PC-9 (cell line): ENCODE measurements around the gene DEXI. TPM values are rescaled to one million over a fixed set of nuclear protein-coding genes. Genes with fewer than 3 reads are reported as not detected.

ENCODE experiments used
- BruUV-seq: library from RNA; stranded (reverse); fragments of 400-500 nt; replicated peaks from 2 replicates; lab custom pipeline; 2021; lab: Mats Ljungman, UMichigan
- CTCF ChIA-PET: fragments of 300-600 bp; sonication (Branson Sonifier 250); formaldehyde crosslinking; loops from one replicate; lab custom pipeline; 2022; ENCODE audit warnings: antibody characterized with exemption; lab: Charles Lee
- POLR2A ChIA-PET: fragments of 300-600 bp; sonication (Branson Sonifier 250); formaldehyde crosslinking; loops from one replicate; lab custom pipeline; 2022; ENCODE audit warnings: antibody characterized with exemption; ENCODE audit not compliant: unreplicated experiment; lab: Charles Lee
- DNase-seq, 2 experiments: peaks; one replicate each; pipeline versions ENCODE4 v3.0.0 to v3.0.0-alpha.2; 2015 to 2022; ENCODE audit warnings: mixed read lengths in 1 of 2
- H2AFZ ChIP-seq: fragments of 200-600 bp; sonication (generic); 2 replicates; pipeline ENCODE4 v1.8.1; 2017; ENCODE audit warnings: antibody characterized with exemption
- H3F3A ChIP-seq: fragments of 200-600 bp; sonication (generic); 2 replicates; pipeline ENCODE4 v1.8.1; 2017; ENCODE audit warnings: antibody characterized with exemption, mild to moderate bottlenecking, low read depth; ENCODE audit not compliant: insufficient read depth
- H3K27ac ChIP-seq: fragments of 200-600 bp; sonication (generic); 2 replicates; pipeline ENCODE4 v1.6.1; 2016; ENCODE audit warnings: mixed run types
- H3K27me3 ChIP-seq: fragments of 200-600 bp; sonication (generic); 2 replicates; pipeline ENCODE4 v1.6.1; 2016; ENCODE audit warnings: low read depth, mixed run types; ENCODE audit not compliant: insufficient read depth
- H3K36me3 ChIP-seq: fragments of 200-600 bp; sonication (generic); 2 replicates; pipeline ENCODE4 v1.6.1; 2016; ENCODE audit warnings: low read depth, mixed run types
- H3K4me1 ChIP-seq: fragments of 200-600 bp; sonication (generic); replicated peaks from 2 replicates; pipeline ENCODE4 v1.6.1; 2016; ENCODE audit warnings: mixed run types; ENCODE audit not compliant: insufficient read depth
- H3K4me2 ChIP-seq: fragments of 200-600 bp; sonication (generic); 2 replicates; pipeline ENCODE4 v1.6.1; 2017; ENCODE audit warnings: mixed run types
- H3K4me3 ChIP-seq: fragments of 200-600 bp; sonication (generic); 2 replicates; pipeline ENCODE4 v1.6.1; 2016; ENCODE audit warnings: mixed run types
- H3K79me2 ChIP-seq: fragments of 200-600 bp; sonication (generic); 2 replicates; pipeline ENCODE4 v1.6.1; 2017; ENCODE audit warnings: low read depth, mixed run types
- H3K9me2 ChIP-seq: fragments of 200-600 bp; sonication (generic); 2 replicates; pipeline ENCODE4 v1.8.1; 2017; ENCODE audit warnings: mild to moderate bottlenecking; ENCODE audit not compliant: insufficient read depth
- H3K9me3 ChIP-seq: fragments of 200-600 bp; sonication (generic); 2 replicates; pipeline ENCODE4 v1.8.1; 2016; ENCODE audit warnings: low read depth; ENCODE audit not compliant: insufficient read depth
- H4K20me1 ChIP-seq: fragments of 200-600 bp; sonication (generic); 2 replicates; pipeline ENCODE4 v1.8.1; 2017; ENCODE audit not compliant: insufficient read depth
- EZH2 ChIP-seq: fragments of 200-600 bp; sonication (generic); IDR thresholded peaks from 2 replicates; pipeline ENCODE4 v1.8.0; 2017; ENCODE audit warnings: antibody characterized with exemption, low read depth
- intact Hi-C: fragments of 100-400 bp; cut with micrococcal nuclease; formaldehyde crosslinking; loops from one replicate; pipeline ENCODE4 v1.10.0; 2022; ENCODE audit not compliant: unreplicated experiment
- total RNA-seq: library from RNA; stranded (reverse); gene quantifications from 2 replicates; pipeline ENCODE4 v1.2.3, GENCODE V29; 2021
- TF ChIP-seq, protein P1 (sequence below): fragments of 200-600 bp; sonication (generic); conservative IDR thresholded peaks from 2 replicates; pipeline ENCODE4 v1.6.1; 2017; ENCODE audit warnings: mixed run types, antibody characterized with exemption, mild to moderate bottlenecking, moderate library complexity

DEXI gene
- total RNA-seq, 1 experiment from 2014 or later: 33.1 TPM

DNA sequence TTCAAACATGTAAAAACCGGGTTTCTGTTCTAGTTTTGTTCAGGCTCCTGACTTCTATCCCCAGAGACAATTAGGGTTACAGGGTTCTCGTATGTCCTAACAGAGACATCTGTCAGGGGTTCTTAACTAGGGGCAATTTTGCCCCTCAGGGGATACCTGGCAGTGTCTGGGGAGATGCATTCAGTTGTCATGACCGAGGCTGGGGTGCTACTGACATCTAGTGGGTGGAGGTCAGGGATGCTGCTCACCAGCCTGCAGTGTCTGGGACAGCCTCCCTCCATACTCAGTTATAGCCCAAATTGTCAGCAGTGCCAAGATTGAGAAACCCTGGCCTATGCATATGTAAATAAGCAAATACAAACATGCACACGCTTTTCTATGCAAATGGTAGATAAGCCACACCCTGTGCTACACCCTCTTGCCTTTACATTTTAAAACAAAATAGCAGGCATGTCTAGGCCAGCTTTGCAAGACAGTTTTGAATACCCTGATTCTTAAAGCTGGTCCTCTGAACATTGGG, 39.5 kb upstream of the DEXI start:
- no TSS peak for BruUV-seq
- no peaks in the 10 kb centered on the region for H3K27me3 ChIP-seq
- peaks cover 22% of the 10 kb centered on the region for H3K4me1 ChIP-seq
- ChIA-PET CTCF (no interaction called here), POLR2A (no interaction called here)
- H3K9me2 ChIP-seq: no peaks in the 10 kb centered on the region
- intact Hi-C loops: no loop called here
- no peak overlapping the region for H3K27ac ChIP-seq
- no peak for TF ChIP-seq EZH2
- TF ChIP-seq, protein P1, sequence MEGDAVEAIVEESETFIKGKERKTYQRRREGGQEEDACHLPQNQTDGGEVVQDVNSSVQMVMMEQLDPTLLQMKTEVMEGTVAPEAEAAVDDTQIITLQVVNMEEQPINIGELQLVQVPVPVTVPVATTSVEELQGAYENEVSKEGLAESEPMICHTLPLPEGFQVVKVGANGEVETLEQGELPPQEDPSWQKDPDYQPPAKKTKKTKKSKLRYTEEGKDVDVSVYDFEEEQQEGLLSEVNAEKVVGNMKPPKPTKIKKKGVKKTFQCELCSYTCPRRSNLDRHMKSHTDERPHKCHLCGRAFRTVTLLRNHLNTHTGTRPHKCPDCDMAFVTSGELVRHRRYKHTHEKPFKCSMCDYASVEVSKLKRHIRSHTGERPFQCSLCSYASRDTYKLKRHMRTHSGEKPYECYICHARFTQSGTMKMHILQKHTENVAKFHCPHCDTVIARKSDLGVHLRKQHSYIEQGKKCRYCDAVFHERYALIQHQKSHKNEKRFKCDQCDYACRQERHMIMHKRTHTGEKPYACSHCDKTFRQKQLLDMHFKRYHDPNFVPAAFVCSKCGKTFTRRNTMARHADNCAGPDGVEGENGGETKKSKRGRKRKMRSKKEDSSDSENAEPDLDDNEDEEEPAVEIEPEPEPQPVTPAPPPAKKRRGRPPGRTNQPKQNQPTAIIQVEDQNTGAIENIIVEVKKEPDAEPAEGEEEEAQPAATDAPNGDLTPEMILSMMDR: peak; percentile 50
- no peaks in the 10 kb centered on the region for H3K79me2 ChIP-seq
- H4K20me1 ChIP-seq: no peaks in the 10 kb centered on the region
- H3K36me3 ChIP-seq: no peaks in the 10 kb centered on the region
- no peak overlapping the region for H3K4me2 ChIP-seq
- H3F3A ChIP-seq: peaks cover 11% of the 10 kb centered on the region; the same call in 1 of the 2 replicates
- peak in 1 of 2 experiments; percentile 16 for DNase-seq
- H2AFZ ChIP-seq: no peak overlapping the region
- no peak overlapping the region for H3K4me3 ChIP-seq
- H3K9me3 ChIP-seq: no peaks in the 10 kb centered on the region

DNA sequence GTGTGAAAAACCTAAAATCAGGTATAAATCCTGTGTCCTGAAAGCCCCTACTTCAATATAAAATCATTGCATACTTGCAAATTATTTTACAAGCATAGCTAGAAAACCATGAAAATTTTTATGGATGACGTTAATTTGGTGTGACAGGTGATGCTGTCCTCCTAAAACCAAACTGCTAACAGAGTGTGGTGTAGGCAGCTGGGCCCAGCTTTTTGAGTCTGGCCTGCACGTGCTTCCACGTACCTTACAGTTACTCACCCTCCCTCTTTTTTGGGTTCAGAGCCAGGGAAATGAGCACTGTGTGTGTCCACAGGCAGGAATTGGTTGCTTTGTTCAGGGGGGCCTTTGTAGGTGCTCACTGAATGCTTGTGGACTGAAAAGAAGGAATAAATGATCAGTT, 38.5 kb upstream of the DEXI start:
- CTCF ChIA-PET: interaction anchor here (0.6 to 0.7 kb wide), 2 partner anchors 21 to 274 kb away, joined by 3 to 4 read pairs; no protein-coding TSS in a partner anchor

GRCh38 chr16:10979717-10980601, 37.7 kb upstream of the DEXI start:
- no peak overlapping the region for H3K4me3 ChIP-seq
- no peaks in the 10 kb centered on the region for H3K27me3 ChIP-seq
- DNase-seq: no peak
- BruUV-seq: no TSS peak
- peaks cover 22% of the 10 kb centered on the region for H3K4me1 ChIP-seq
- POLR2A ChIA-PET: no interaction called here
- H3K27ac ChIP-seq: no peak overlapping the region
- no peaks in the 10 kb centered on the region for H3K79me2 ChIP-seq
- H3K9me2 ChIP-seq: no peaks in the 10 kb centered on the region
- no peaks in the 10 kb centered on the region for H3K9me3 ChIP-seq
- intact Hi-C loops: no loop called here
- H4K20me1 ChIP-seq: no peaks in the 10 kb centered on the region
- CTCF ChIA-PET: interaction anchor here (0.6 to 0.7 kb wide), 2 partner anchors 20 to 275 kb away, joined by 3 to 4 read pairs; no protein-coding TSS in a partner anchor
- peaks cover 11% of the 10 kb centered on the region; the same call in 1 of the 2 replicates for H3F3A ChIP-seq
- no peak for TF ChIP-seq EZH2
- TF ChIP-seq, protein P1: no peak
- no peaks in the 10 kb centered on the region for H3K36me3 ChIP-seq
- H3K4me2 ChIP-seq: no peak overlapping the region
- H2AFZ ChIP-seq: no peak overlapping the region

More for the DNA sequence above, 38.5 kb upstream of the DEXI start:
- H3K9me2 ChIP-seq: no peaks in the 10 kb centered on the region
- BruUV-seq: no TSS peak
- H2AFZ ChIP-seq: no peak overlapping the region
- TF ChIP-seq, protein P1: no peak
- no peak for TF ChIP-seq EZH2
- no peaks in the 10 kb centered on the region for H3K36me3 ChIP-seq
- H3K9me3 ChIP-seq: no peaks in the 10 kb centered on the region
- H3K4me2 ChIP-seq: no peak overlapping the region
- no peak for DNase-seq
- no peak overlapping the region for H3K27ac ChIP-seq
- H3K4me1 ChIP-seq: peaks cover 22% of the 10 kb centered on the region
- H4K20me1 ChIP-seq: no peaks in the 10 kb centered on the region
- no peaks in the 10 kb centered on the region for H3K79me2 ChIP-seq
- H3K4me3 ChIP-seq: no peak overlapping the region
- no peaks in the 10 kb centered on the region for H3K27me3 ChIP-seq
- POLR2A ChIA-PET: no interaction called here
- H3F3A ChIP-seq: peaks cover 11% of the 10 kb centered on the region; the same call in 1 of the 2 replicates
- intact Hi-C loops: no loop called here
